GM12874 (cell line): ENCODE data around the gene TRMT112.

ENCODE experiments used
- CTCF ChIP-seq: IDR thresholded peaks from 2 replicates; pipeline ENCODE4 v1.5.1; 2011; ENCODE audit warnings: low read depth, mild to moderate bottlenecking, control low read depth, low read length, moderate library complexity; ENCODE audit not compliant: insufficient read depth

TRMT112 gene

GRCh38 chr11:64317961-64318765 lies 804 bp upstream of the TRMT112 start, which contains the start of gene PRDX5:
Gene PRDX5 (plus strand): TSS chr11:64318121. CDS start chr11:64318216, 95 bp downstream.
- peak; percentile 51; the same call in 1 of the 2 replicates for TF ChIP-seq CTCF

- peak; percentile 28; the same call in 1 of the 2 replicates for TF ChIP-seq CTCF
Measured at GRCh38 chr11:64316672-64317324, 561 bp downstream of the TRMT112 start.

- TF ChIP-seq CTCF, result no peak
Measured at GRCh38 chr11:64314805-64315561, 2.4 kb downstream of the TRMT112 start.

- TF ChIP-seq CTCF, result no peak
Measured at GRCh38 chr11:64314146-64314804, 3.1 kb downstream of the TRMT112 start.

- no peak for TF ChIP-seq CTCF
Measured at GRCh38 chr11:64313491-64314145, 3.7 kb downstream of the TRMT112 start.

GRCh38 chr11:64312947-64313346 lies 4.4 kb downstream of the TRMT112 start:
- no peak for TF ChIP-seq CTCF
